GM19023 (cell line): Measurements from ENCODE around the gene NRP2.

Experiments used
- ATAC-seq: cut with Tn5 transposase; IDR thresholded peaks from one replicate; pipeline ENCODE4 v1.9.1; 2021; ENCODE audit warnings: mild to moderate bottlenecking, moderate library complexity; ENCODE audit not compliant: unreplicated experiment

The NRP2 gene

GRCh38 chr2:205686783-205687640, 4.7 kb downstream of the NRP2 start:
- ATAC-seq: no peak

- no peak for ATAC-seq
Measured at GRCh38 chr2:205687641-205687956, 5.3 kb downstream of the NRP2 start.

- no peak for ATAC-seq
Measured at GRCh38 chr2:205688417-205689200, 6.3 kb downstream of the NRP2 start.

GRCh38 chr2:205689820-205690219, 7.5 kb downstream of the NRP2 start:
- ATAC-seq: no peak

- no peak for ATAC-seq
Measured at GRCh38 chr2:205692104-205692503, 9.8 kb downstream of the NRP2 start.

GRCh38 chr2:205694256-205694655, 12.0 kb downstream of the NRP2 start:
- no peak for ATAC-seq

GRCh38 chr2:205695460-205695991, 13.2 kb downstream of the NRP2 start:
- no peak for ATAC-seq

- no peak for ATAC-seq
Measured at GRCh38 chr2:205696331-205696926, 14.1 kb downstream of the NRP2 start.

- ATAC-seq: no peak
Measured at GRCh38 chr2:205696927-205697441, 14.7 kb downstream of the NRP2 start.

- ATAC-seq: no peak
Measured at GRCh38 chr2:205698286-205699268, 16.3 kb downstream of the NRP2 start.

- ATAC-seq: no peak
Measured at GRCh38 chr2:205699515-205700289, 17.4 kb downstream of the NRP2 start.

- peak; percentile 88 for ATAC-seq
Measured at GRCh38 chr2:205700331-205701132, 18.2 kb downstream of the NRP2 start.

GRCh38 chr2:205701509-205701908, 19.2 kb downstream of the NRP2 start:
- no peak for ATAC-seq

GRCh38 chr2:205702576-205702975, 20.3 kb downstream of the NRP2 start:
- ATAC-seq: no peak

GRCh38 chr2:205703471-205704126, 21.3 kb downstream of the NRP2 start:
- no peak for ATAC-seq

GRCh38 chr2:205704127-205704741, 21.9 kb downstream of the NRP2 start:
- ATAC-seq: no peak

GRCh38 chr2:205705511-205706349, 23.4 kb downstream of the NRP2 start:
- ATAC-seq: no peak
